ENCODE data around the gene LHFPL4.
"Not testable (repeated sequence)": the region's sequence is repeated elsewhere in the genome, so short reads cannot be mapped to it uniquely, and the experiment has no call there.

Gene LHFPL4

DNA sequence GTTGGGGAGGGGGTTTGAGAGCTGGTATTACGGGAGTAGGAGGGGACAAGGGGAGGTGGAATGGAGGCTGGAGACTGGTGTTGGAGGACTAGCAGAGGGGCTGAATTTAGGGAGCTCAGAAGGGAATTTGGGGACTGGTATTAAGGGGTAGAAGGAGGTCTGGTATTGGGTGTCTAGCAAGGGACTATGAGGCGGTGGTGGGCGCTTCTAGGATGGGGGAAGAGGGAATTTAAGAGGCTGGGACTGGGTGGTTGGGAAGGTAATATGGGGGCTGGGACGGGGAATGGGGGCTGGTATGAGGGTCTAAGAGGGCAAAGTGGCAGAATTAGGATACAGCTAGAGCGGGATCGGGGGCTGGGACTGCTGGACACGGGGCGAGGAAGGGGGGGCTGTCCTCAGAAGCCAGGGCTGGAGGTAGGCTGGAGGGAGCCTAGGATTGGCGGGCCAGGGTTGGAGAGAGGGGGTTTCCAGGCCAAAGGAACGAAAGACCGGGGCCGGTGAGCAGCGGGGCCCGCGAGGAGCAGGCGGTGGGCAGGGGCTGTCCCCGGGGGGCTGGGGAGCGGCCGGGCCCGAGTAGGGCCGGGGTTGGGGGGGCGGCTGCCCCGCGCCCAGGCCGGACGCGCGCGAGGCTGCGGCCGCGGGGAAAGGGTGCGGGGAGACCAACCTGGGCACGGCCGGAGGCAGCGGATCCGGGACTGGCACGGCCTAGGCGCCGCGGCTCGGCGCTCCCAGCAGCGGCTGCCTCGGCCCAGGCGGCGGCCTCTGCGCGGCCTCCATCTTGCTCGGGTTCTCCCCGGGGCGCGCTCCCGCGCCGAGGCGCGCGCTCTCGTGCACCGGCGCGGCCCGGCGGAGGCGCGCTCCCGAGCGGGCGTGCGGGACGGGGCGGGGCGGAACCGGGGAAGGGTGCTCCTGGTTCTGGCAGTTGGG is at the start of gene LHFPL4:
LHFPL4 (minus strand) TSS at position 802 of the 927 bp plus-strand sequence. CDS start 1,143 bp downstream, outside the sequence.
- H3K4me3 ChIP-seq (ENCODE audit: control insufficient read depth, low read depth, low read length): no peak within 1 kb of the TSS
- TF ChIP-seq, protein P1, sequence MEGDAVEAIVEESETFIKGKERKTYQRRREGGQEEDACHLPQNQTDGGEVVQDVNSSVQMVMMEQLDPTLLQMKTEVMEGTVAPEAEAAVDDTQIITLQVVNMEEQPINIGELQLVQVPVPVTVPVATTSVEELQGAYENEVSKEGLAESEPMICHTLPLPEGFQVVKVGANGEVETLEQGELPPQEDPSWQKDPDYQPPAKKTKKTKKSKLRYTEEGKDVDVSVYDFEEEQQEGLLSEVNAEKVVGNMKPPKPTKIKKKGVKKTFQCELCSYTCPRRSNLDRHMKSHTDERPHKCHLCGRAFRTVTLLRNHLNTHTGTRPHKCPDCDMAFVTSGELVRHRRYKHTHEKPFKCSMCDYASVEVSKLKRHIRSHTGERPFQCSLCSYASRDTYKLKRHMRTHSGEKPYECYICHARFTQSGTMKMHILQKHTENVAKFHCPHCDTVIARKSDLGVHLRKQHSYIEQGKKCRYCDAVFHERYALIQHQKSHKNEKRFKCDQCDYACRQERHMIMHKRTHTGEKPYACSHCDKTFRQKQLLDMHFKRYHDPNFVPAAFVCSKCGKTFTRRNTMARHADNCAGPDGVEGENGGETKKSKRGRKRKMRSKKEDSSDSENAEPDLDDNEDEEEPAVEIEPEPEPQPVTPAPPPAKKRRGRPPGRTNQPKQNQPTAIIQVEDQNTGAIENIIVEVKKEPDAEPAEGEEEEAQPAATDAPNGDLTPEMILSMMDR (IDR thresholded peaks at IDR 0.05; ENCODE audit: control insufficient read depth, insufficient read depth, low read depth, low read length, missing control alignments): no peak
- DNase-seq (ENCODE audit: low read depth): no peak

DNA sequence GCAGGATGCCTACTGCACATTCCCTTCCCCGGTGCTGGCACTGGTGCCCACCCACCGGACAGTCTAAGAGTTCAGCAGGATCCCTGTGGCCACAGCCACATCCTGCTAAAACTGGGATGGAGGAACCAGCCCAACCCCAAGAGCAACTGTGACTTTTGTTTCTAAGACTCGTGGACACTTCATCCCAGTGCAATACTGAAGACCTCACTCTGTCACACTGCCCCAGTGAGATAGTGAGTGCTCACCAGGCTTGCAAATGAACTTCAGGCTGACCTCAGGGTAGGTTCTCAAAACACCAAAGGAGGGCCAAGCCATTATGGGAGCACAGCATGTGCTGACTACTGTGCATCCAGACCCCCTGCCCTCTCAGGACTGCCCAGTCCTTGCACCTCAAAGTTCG is 49.0 kb upstream of the LHFPL4 start:
- TF ChIP-seq, protein P1 (IDR thresholded peaks at IDR 0.05; ENCODE audit: control insufficient read depth, insufficient read depth, low read depth, low read length, missing control alignments): no peak
- no peak overlapping the region for H3K4me3 ChIP-seq (ENCODE audit: control insufficient read depth, low read depth, low read length)
- no peak for DNase-seq (ENCODE audit: low read depth)

DNA sequence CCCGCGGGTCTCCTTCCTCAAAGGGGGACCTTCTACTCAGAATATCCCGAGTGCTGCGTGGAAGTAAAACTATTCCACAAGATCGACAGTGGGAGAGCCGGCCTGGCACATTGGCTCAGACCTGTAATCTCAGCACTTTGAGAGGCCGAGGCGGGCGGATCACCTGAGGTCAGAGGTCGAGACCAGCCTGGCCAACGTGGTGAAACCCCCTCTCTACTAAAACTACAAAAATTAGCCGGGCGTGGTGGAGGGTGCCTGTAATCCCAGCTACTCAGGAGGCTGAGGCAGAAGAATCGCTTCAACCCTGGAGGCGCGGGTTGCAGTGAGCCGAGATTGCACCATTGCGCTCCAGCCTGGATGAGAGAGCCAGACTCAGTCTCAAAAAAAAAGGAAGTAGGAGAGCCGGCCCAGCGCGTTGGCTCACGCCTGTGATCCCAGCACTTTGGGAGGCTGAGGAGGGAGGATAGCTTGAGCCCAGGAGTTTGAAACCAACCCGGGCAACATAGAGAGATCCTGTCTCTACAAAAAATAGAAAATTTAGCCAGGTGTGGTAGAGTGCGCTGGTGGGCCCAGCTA is 47.5 kb upstream of the LHFPL4 start:
- DNase-seq (ENCODE audit: low read depth); H3K4me3 ChIP-seq (ENCODE audit: control insufficient read depth, low read depth, low read length): not testable (repeated sequence)

DNA sequence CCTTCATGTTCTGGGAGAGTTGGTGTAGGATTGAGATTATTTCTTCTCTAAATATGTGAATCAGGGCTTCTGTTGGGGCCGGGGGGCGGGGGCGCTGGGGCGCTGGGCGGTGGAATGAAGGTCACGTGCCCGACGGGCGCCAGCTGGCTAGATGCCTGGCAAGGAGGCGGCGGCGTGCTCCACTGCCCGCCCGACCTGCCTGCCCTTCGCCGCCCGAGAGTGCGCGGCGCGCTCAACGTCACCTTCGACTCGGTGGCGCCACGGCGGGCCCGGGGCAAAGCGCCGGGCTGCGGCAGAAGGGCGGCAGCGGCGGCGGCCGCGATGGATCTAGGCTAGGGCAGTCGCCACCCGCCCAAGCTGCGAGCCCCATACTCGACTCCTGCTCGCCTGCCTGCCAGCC is 47.0 kb upstream of the LHFPL4 start:
- TF ChIP-seq, protein P1 (IDR thresholded peaks at IDR 0.05; ENCODE audit: control insufficient read depth, insufficient read depth, low read depth, low read length, missing control alignments): no peak
- H3K4me3 ChIP-seq (ENCODE audit: control insufficient read depth, low read depth, low read length): no peak overlapping the region
- no peak for DNase-seq (ENCODE audit: low read depth)

DNA sequence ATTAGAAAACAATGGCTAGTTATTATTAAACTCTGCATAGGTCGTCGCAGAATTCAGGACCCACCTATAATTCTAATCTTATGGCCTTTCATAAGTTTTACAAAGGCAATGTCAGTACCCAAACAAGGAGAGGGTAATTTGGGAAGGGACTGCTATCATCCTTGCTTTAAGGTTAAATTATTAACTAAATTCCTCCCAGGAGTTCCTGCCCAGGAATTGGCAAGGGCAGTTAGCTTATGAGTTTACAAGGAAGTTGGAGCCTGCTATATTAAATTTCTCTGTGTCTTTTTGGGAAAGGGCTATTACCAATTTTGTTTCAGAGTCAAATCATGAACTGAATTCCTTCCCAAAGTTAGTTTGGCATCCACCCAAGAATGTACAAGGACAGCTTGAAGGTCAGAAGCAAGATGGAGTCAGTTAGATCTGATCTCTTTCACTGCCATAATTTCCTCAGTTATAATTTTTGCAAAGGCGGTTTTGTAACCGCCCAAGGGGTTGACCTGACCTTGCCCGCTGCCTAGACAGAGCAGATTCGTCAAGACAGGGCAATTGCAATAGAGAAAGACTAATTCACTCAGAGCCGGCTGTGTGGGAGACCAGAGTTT is 45.3 kb upstream of the LHFPL4 start:
- TF ChIP-seq, protein P1 (IDR thresholded peaks at IDR 0.05; ENCODE audit: control insufficient read depth, insufficient read depth, low read depth, low read length, missing control alignments): no peak
- H3K4me3 ChIP-seq (ENCODE audit: control insufficient read depth, low read depth, low read length): no peak overlapping the region
- no peak for DNase-seq (ENCODE audit: low read depth)

DNA sequence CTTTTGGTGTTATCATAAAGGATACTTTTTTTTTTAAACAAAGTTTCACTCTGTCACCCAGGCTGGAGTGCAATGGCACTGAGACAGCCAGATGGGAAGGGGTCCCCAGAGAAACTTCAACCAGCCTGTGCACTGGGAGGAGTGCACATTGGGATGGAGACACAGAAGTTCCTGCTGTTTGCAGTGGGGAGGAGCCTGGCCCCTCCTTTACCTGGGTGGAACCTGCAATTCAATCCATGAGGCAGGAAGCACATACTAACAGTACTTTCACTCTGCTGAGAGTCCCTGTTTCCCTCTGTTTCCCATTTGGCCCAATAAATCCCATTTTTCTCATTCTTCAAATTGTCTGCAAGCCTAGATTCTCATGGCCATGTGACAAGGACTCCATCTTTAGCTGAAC is 42.3 kb upstream of the LHFPL4 start:
- no peak overlapping the region for H3K4me3 ChIP-seq (ENCODE audit: control insufficient read depth, low read depth, low read length)
- TF ChIP-seq, protein P1 (IDR thresholded peaks at IDR 0.05; ENCODE audit: control insufficient read depth, insufficient read depth, low read depth, low read length, missing control alignments): no peak
- DNase-seq (ENCODE audit: low read depth): no peak

DNA sequence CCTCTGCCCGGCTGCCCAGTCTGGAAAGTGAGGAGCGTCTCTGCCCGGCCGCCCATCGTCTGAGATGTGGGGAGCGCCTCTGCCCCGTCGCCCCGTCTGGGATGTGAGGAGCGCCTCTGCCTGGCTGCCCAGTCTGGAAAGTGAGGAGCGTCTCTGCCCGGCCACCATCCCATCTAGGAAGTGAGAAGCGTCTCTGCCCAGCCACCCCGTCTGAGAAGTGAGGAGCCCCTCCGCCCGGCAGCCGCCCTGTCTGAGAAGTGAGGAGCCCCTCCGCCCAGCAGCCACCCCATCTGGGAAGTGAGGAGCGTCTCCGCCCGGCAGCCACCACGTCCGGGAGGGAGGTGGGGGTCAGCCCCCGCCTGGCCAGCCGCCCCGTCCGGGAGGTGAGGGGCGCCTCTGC is 38.2 kb upstream of the LHFPL4 start:
- H3K4me3 ChIP-seq (ENCODE audit: control insufficient read depth, low read depth, low read length); DNase-seq (ENCODE audit: low read depth): not testable (repeated sequence)
